T-helper 2 cell treated with Interferon-gamma antibody and Interleukin-4, amounts not matched to agents 100 ng/mL and 5 ng/mL, for 36 hours (primary cell): ENCODE measurements around the gene SNRK. TPM values are rescaled to one million over a fixed set of nuclear protein-coding genes. Genes with fewer than 3 reads are reported as not detected.
"Not testable (repeated sequence)": the region's sequence is repeated elsewhere in the genome, so short reads cannot be mapped to it uniquely, and the experiment has no call there.

Experiments
- intact Hi-C: fragments of 100-400 bp; cut with micrococcal nuclease; formaldehyde crosslinking; loops from one replicate; pipeline ENCODE4 v1.15.1; 2023
- total RNA-seq: library from RNA; stranded (reverse); gene quantifications from 2 replicates; pipeline ENCODE4 v1.2.3, GENCODE V29; 2022

SNRK gene
- total RNA-seq, 1 donor from 2014 or later, result 59.7 TPM

- intact Hi-C loops, result no loop called here
These were observed 58.2 kb downstream of the SNRK start for GRCh38 chr3:43344520-43344919.

GRCh38 chr3:43345246-43345645 is 58.9 kb downstream of the SNRK start:
- intact Hi-C loops, result no loop called here

GRCh38 chr3:43345877-43346276 is 59.5 kb downstream of the SNRK start:
- intact Hi-C loops, result loop anchor here (2.0 kb wide), 1 partner anchor 49 kb away; no protein-coding TSS in a partner anchor

- intact Hi-C loops, result loop anchor here (1.0 to 2.0 kb wide), 3 partner anchors 42 to 60 kb away; no protein-coding TSS in a partner anchor
These were observed 60.8 kb downstream of the SNRK start for GRCh38 chr3:43346978-43347749.

GRCh38 chr3:43347774-43348173 is 61.4 kb downstream of the SNRK start:
- intact Hi-C loops, result loop anchor here (1.0 to 2.0 kb wide), 3 partner anchors 42 to 60 kb away; no protein-coding TSS in a partner anchor

- intact Hi-C loops, result no loop called here
These were observed 62.0 kb downstream of the SNRK start for GRCh38 chr3:43348350-43348749.

GRCh38 chr3:43348852-43349574 is 62.7 kb downstream of the SNRK start:
- intact Hi-C loops, result no loop called here

GRCh38 chr3:43349716-43350115 is 63.4 kb downstream of the SNRK start:
- intact Hi-C loops, result no loop called here

- intact Hi-C loops, result no loop called here
These were observed 67.1 kb downstream of the SNRK start for GRCh38 chr3:43353393-43353792.

- intact Hi-C loops, result no loop called here
These were observed 67.8 kb downstream of the SNRK start for GRCh38 chr3:43353923-43354670.

- intact Hi-C loops, result not testable (repeated sequence)
These were observed 69.7 kb downstream of the SNRK start for GRCh38 chr3:43356033-43356432.

- intact Hi-C loops, result no loop called here
These were observed 74.7 kb downstream of the SNRK start for GRCh38 chr3:43361077-43361476.

GRCh38 chr3:43362183-43362582 is 75.8 kb downstream of the SNRK start:
- intact Hi-C loops, result no loop called here

GRCh38 chr3:43362961-43363360 is 76.6 kb downstream of the SNRK start:
- intact Hi-C loops, result no loop called here

GRCh38 chr3:43363621-43364266 is 77.4 kb downstream of the SNRK start:
- intact Hi-C loops, result no loop called here

GRCh38 chr3:43364494-43364893 is 78.2 kb downstream of the SNRK start:
- intact Hi-C loops, result no loop called here

- intact Hi-C loops, result no loop called here
These were observed 78.6 kb downstream of the SNRK start for GRCh38 chr3:43364926-43365325.

- intact Hi-C loops, result no loop called here
These were observed 79.4 kb downstream of the SNRK start for GRCh38 chr3:43365601-43366305.

GRCh38 chr3:43366481-43366880 is 80.1 kb downstream of the SNRK start:
- intact Hi-C loops, result no loop called here

- intact Hi-C loops, result no loop called here
These were observed 80.5 kb downstream of the SNRK start for GRCh38 chr3:43366885-43367284.
